GM18867 (cell line): ENCODE results near the gene SLC38A2.
"Not testable (repeated sequence)": the region's sequence is repeated elsewhere in the genome, so short reads cannot be mapped to it uniquely, and the experiment has no call there.

Experiments
- ATAC-seq: cut with Tn5 transposase; IDR thresholded peaks from one replicate; pipeline ENCODE4 v1.9.1; 2021; ENCODE audit warnings: mild to moderate bottlenecking, moderate library complexity; ENCODE audit not compliant: unreplicated experiment

SLC38A2 gene

DNA sequence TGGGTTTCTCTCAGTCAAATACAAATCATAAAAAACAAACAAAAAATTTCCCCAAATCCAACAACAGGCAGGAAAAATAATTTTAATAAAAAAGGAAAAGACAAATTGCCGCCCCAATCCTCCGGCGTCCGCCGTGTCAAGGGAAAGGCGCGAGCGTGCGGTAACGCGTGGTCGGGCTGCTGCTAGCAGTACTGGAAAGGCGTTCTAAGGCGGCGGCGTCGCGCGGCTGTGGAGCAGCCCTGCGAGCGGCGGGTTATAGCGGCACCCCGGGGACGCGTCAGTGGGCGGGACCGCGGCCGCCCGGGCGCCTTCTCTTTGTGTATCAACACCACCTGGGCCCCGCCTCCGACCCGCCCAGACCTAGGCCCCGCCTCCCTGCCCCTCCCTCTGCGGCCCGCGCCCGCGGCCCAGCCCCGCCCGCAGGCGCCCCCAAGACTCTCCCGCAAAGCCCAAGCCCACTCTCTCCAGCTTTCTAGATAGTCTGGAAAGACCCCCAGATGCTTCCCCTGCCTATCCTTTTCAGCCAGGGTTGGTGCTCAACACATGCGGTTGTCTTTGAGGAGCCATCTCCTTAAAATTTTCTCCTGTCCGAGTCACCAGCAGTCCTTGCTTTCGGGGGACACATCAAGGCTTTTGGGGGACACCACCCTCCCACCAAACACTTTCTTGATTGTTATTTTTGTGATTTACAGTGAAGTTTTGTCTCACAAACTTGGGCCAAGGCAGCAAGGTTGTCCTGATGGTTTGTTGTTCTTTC, at the start of gene SLC38A2:
TSS of gene SLC38A2 (minus strand) at position 230 of the 757 bp plus-strand sequence. CDS start 1,480 bp downstream, outside the sequence.
- peak; percentile 87 for ATAC-seq

DNA sequence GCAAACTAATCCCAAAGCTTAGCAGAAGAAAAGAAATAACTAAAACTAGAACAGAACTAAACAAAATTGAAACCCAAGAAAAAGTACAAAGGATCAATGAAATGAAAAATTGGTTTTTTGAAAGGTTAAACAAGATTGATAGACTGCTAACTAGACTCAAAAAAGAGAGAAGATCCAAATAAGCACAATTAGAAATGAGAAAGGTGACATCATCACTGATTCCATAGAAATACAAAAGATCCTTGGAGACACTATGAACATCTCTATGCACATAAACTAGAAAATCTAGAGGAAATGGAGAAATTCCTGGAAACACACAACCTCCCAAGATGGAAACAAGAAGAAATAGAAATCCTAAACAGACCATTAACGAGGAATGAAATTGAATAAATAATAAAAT, 47.1 kb upstream of the SLC38A2 start:
- ATAC-seq = no peak

- no peak for ATAC-seq
These were observed 43.0 kb upstream of the SLC38A2 start for GRCh38 chr12:46415552-46415951.

GRCh38 chr12:46414591-46415268, 42.2 kb upstream of the SLC38A2 start:
- ATAC-seq = no peak

- no peak for ATAC-seq
These were observed 40.8 kb upstream of the SLC38A2 start for GRCh38 chr12:46413368-46413767.

GRCh38 chr12:46412857-46413256, 40.3 kb upstream of the SLC38A2 start:
- no peak for ATAC-seq

- no peak for ATAC-seq
These were observed 37.9 kb upstream of the SLC38A2 start for GRCh38 chr12:46410495-46410894.

GRCh38 chr12:46409974-46410373, 37.4 kb upstream of the SLC38A2 start:
- no peak for ATAC-seq

GRCh38 chr12:46409342-46409741, 36.8 kb upstream of the SLC38A2 start:
- no peak for ATAC-seq

DNA sequence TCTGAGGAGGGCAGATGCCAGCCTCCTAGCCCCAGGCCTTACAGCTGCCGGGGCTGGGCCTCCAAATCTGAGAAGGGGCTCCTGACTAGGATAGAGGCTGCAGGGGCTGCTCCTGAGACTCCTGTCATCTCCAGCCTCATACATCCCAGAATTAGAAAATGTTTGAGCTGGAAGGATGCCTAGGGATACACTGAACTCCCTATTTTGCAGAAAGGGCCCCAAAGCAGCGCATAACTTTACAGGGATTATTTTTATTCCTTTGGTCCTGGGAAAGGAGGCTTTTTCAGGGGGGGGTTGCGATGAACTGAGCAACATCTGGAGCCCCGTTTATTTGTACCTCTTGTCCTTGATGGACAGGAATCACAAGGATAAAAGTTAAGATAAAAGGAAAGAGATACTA, 35.9 kb upstream of the SLC38A2 start:
- no peak for ATAC-seq

DNA sequence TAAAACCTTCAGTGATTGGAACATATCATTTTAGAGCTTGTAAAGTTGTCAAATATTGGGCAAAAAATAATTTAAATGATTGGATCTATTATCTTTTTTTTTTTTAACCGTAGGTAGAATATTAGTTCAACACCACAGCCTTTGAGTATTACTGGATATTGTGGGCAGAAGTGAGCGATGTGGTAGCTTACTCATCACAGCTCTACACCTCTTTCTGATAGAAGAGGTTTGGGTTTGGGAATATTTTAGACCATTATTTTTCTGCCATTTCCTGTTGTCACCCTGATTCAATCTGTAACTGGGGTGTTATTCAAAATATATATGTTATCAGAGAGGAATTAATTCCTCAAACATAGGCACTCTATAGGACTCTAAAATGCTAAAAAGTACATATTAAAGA, 34.8 kb upstream of the SLC38A2 start:
- ATAC-seq = no peak

DNA sequence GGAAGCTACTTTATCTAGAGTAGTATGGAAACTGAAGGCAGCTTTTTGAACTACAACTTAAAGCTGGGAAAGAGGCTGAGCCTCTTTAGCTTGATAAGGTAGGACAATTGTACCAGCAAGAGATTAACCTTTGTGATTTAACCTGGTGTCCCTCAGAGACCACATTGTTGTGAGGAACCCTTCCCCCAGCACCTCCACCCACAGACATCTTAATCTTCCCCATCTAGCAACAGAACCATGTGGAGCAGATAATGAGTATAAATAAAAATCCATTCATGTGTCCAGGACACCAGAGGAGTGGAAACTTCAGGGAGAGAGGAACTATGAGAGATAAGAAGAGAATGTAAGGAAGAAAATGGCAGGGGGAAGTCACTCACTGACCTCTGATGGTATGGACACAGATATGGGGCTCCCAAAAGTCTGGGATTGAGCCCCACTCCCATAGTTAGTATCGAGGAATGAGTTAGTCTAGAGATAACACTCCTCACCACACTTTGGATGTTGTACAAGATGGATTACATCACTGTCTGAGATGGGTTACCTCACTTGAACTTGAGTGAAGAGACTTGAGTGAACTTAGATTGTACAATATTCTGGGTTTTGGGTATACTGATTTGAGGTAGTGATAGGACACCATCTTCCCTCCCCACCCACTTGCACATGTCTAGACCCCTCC, 33.9 kb upstream of the SLC38A2 start:
- no peak for ATAC-seq

DNA sequence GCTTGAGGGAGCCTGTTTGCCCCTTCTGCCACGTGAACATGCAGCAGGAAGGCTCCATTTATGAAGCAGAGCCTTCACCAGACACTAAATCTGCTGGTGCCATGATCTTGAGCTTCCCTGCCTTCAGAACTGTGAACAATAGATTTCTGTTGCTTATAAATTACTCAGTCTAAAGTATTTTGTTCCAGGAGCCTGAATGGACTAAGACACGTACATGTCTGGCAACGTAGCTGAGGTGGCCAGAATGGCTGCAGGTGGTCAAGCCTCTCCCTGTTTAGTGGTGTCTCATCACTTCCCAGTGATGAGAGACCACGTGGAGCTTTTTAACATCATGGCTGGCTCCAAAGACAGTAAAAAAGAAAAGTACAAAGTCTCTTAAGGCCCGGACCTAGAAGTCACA, 32.2 kb upstream of the SLC38A2 start:
- ATAC-seq = no peak

DNA sequence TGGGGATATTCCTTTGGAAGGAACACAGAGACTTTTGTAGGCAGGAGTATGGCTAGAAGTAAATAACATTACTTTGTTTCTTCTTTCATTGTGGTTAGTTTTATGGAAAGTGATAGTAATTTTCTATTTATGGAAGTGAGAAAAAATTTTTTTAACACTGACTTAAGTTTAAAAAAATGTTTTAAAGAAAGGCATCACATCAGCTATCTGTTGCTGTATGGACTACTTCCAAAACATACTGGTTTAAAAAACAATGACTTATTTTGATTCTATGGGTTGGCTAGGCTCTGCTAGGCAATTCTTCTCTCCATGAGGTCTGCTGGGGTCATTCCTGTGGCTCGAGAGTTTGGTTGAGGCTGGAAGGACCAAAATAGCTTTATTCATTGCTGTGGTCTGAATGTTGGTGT, 31.7 kb upstream of the SLC38A2 start:
- peak; percentile 63 for ATAC-seq

DNA sequence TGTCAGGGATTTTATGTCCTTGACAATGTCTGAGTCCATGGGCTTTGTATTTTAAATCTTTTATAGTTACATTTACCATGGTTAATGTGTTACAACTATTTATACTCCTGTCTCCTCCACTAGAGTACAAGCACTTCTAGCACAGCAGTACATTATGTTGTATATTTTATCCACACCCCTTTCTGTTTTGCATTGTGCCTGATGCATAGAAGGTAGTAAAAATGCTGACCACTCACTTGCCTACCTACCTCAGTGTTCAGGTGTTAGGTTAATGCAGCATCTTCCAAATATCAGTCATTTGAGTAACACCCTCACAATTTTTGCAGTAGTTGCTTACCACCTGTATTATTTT, 31.1 kb upstream of the SLC38A2 start:
- peak; percentile 45 for ATAC-seq

DNA sequence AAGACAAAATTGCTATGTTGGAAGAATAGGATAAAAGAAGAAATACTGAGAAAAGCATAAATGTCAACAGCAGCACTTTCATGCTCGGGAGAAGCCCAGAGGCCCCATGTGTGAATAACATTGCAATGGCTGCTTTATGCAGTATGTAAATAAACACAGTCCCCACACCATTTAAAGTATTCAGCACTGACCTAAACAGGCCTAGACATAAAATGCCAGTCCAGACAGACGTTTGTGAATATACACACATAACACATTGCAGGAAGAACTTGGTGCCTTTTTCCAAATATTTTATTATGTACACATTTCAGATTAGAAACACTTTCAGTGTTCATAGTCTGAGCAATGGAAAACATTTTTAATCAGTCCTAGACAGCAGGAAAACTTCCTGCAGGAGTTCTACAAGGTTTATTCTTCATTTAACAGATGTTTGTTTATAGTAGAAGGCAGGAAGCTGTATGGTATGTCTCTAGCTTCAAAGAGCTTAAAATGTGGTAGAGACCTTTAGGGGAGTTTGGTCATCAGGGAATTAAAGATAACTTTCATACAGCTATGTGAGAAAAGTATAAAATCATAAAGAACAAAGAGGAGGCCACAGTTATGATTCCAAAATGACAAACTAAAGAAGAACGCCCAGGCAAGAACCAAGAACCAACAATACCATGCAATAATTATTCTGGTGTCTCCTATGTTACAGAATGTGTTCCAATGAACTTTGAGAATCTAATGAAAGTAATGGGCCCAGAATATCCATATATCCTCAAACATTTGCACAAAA, 30.6 kb upstream of the SLC38A2 start:
- ATAC-seq = no peak

GRCh38 chr12:46402451-46402850, 29.9 kb upstream of the SLC38A2 start:
- ATAC-seq = no peak

GRCh38 chr12:46401662-46402061, 29.1 kb upstream of the SLC38A2 start:
- ATAC-seq = no peak

DNA sequence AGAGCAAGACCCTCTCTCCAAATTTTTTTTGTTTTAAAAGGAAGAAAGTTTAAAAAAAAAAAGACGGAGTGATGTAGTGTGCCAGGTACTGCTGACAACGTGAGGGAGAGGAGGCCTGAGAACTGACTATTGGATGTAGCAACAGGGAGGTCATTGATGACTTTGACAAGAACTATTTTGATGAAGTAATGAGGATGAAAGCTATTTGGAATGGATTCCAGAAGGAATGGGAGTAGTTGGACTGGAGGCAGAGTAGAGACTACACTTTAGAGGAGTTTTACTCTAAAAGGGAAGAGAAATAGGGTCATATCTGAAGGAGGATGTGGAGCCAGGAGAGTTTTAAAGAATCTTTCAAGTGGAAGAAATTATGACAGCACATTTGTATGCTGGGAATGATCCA, 27.8 kb upstream of the SLC38A2 start:
- no peak for ATAC-seq

DNA sequence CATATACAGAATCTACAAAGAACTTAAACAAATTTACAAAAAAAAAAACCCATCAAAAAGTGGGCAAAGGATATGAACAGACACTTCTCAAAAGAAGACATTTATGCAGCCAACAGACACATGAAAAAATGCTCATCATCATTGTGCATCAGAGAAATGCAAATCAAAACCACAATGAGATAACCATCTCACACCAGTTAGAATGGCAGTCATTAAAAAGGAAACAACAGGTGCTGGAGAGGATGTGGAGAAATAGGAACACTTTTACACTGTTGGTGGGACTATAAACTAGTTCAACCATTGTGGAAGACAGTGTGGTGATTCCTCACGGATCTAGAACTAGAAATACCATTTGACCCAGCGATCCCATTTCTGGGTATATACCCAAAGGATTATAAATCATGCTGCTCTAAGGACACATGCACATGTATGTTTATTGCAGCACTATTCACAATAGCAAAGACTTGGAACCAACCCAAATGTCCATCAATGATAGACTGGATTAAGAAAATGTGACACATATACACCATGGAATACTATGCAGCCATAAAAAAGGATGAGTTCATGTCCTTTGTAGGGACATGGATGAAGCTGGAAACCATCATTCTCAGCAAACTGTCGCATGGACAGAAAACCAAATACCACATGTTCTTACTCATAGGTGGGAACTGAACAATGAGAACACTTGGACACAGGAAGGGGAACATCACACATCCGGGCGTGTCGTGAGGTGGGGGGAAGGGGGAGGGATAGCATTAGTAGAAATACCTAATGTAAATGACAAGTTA, 27.1 kb upstream of the SLC38A2 start:
- not testable (repeated sequence) for ATAC-seq
